HepG2 (cell line): ENCODE data around the gene VPS52. TPM values are rescaled to one million over a fixed set of nuclear protein-coding genes. Genes with fewer than 3 reads are reported as not detected.

ENCODE experiments used
- KIAA2018 ChIP-seq: sonication (generic); formaldehyde crosslinking; IDR thresholded peaks from 2 replicates; pipeline ENCODE4 v1.5.0; 2020; ENCODE audit warnings: mild to moderate bottlenecking, missing genetic modification reagents, borderline replicate concordance
- MBNL3 ChIP-seq: fragments of 250-450 bp; sonication (Bioruptor Pico); conservative IDR thresholded peaks from 2 replicates; pipeline ENCODE4 v1.8.0; 2022; ENCODE audit warnings: mild to moderate bottlenecking, inconsistent platforms
- PRPF4 ChIP-seq: fragments of 200-400 bp; formaldehyde crosslinking; IDR thresholded peaks from 2 replicates; pipeline ENCODE4 v1.6.1; 2016; ENCODE audit warnings: low read length, low read depth; ENCODE audit not compliant: poor library complexity, severe bottlenecking
- SNRNP70 ChIP-seq: fragments of 200-400 bp; formaldehyde crosslinking; IDR thresholded peaks from 2 replicates; pipeline ENCODE4 v1.6.1; 2017; ENCODE audit warnings: mild to moderate bottlenecking, low read depth, low read length, moderate library complexity
- SP2 ChIP-seq: sonication (generic); formaldehyde crosslinking; IDR thresholded peaks from 2 replicates; pipeline ENCODE4 v1.5.1; 2020; ENCODE audit warnings: mild to moderate bottlenecking, missing genetic modification reagents
- TSC22D2 ChIP-seq: sonication (generic); formaldehyde crosslinking; IDR thresholded peaks from 2 replicates; pipeline ENCODE4 v1.5.1; 2020; ENCODE audit warnings: missing genetic modification reagents, mild to moderate bottlenecking, borderline replicate concordance
- ZBTB42 ChIP-seq: sonication (generic); formaldehyde crosslinking; IDR thresholded peaks from 2 replicates; pipeline ENCODE4 v1.5.0; 2020; ENCODE audit warnings: mild to moderate bottlenecking, missing genetic modification reagents
- ZNF264 ChIP-seq: sonication (generic); formaldehyde crosslinking; IDR thresholded peaks from 2 replicates; pipeline ENCODE4 v1.4.0; 2020; ENCODE audit warnings: missing genetic modification reagents
- ZNF407 ChIP-seq: sonication (generic); formaldehyde crosslinking; IDR thresholded peaks from one replicate; pipeline ENCODE4 v1.5.1; 2020; ENCODE audit warnings: mild to moderate bottlenecking, missing genetic modification reagents; ENCODE audit errors: not compliant biosample characterization
- polyA plus RNA-seq, 8 experiments: library from polyadenylated mRNA; depleted of rRNA in 3 of 8; stranded (reverse) in 7 of 8; unstranded in 1 of 8; fragments of >200 nt; fragmentation: Illumina TruSeq in 4 of 8; extraction: Trizol in 4 of 8; gene quantifications; 2 replicates each; pipeline versions ENCODE4 v1.2.1 to v1.2.3, GENCODE V29; 2011 to 2016; ENCODE audit warnings: low read depth in 4 of 8, missing spikeins in 1 of 8, mixed read lengths in 1 of 8; ENCODE audit not compliant: insufficient read depth in 1 of 8
- total RNA-seq, 5 experiments: library from RNA; depleted of rRNA; stranded (reverse); fragments of >200 nt; fragmentation: Illumina TruSeq; extraction: Trizol; gene quantifications; 2 replicates each; pipeline ENCODE4 v1.2.3, GENCODE V29; 2016; ENCODE audit warnings: low read depth in 1 of 5
- TF ChIP-seq, protein P1 (sequence below): sonication (generic); formaldehyde crosslinking; conservative IDR thresholded peaks from 2 replicates; pipeline ENCODE4 v1.4.0; 2020; ENCODE audit warnings: missing genetic modification reagents

Gene VPS52
- total and polyA plus RNA-seq, 2 of the 13 experiments (the other 11 are each of a cell fraction or from before 2014, with no cell fraction given), result 48.9 to 85.5 TPM

DNA sequence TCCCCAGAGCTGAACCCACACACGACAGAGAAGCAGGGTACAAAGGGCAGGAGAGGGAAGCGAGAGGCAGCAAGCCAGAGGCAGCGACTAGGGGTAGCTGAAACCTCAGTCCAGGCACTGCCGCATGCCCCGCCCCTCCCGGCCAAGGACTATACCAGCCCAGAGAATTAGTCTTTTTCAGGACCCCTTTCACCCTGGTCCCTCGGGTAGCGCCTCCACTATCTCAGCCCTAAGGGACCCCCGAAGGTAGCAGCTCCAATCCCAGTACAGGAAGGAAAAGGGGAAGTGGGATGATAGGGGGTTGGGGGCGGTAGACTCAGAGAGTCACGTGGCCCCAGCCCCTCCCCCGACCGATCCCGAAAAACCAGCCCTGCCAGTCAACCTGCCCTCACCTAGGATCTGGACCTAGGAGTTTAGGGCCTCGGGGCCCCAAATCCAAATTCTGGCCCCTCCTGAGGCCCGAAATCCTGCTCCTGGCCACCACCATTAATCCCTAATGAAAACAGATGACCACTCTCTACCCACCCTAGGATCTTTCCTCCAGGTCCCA lies 25.8 kb upstream of the VPS52 start (continued):
- TF ChIP-seq PRPF4 (no peak), TSC22D2 (CRISPR knock-in tag) (no peak), ZBTB42 (CRISPR knock-in tag) (0 out of 2 replicates have a peak, but pooled peaks have one; percentile 15), SP2 (CRISPR knock-in tag) (0 out of 2 replicates have a peak, but pooled peaks have one; percentile 9), ZNF264 (CRISPR knock-in tag) (no peak), SNRNP70 (no peak), KIAA2018 (no peak), ZNF407 (CRISPR knock-in tag) (no peak), MBNL3 (CRISPR knock-in tag) (no peak)
- TF ChIP-seq, protein P1, sequence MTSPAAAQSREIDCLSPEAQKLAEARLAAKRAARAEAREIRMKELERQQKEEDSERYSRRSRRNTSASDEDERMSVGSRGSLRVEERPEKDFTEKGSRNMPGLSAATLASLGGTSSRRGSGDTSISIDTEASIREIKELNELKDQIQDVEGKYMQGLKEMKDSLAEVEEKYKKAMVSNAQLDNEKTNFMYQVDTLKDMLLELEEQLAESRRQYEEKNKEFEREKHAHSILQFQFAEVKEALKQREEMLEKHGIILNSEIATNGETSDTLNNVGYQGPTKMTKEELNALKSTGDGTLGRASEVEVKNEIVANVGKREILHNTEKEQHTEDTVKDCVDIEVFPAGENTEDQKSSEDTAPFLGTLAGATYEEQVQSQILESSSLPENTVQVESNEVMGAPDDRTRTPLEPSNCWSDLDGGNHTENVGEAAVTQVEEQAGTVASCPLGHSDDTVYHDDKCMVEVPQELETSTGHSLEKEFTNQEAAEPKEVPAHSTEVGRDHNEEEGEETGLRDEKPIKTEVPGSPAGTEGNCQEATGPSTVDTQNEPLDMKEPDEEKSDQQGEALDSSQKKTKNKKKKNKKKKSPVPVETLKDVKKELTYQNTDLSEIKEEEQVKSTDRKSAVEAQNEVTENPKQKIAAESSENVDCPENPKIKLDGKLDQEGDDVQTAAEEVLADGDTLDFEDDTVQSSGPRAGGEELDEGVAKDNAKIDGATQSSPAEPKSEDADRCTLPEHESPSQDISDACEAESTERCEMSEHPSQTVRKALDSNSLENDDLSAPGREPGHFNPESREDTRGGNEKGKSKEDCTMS (CRISPR knock-in tag), result no peak
